ENCODE data around the gene MMADHC. TPM values are rescaled to one million over a fixed set of nuclear protein-coding genes. Genes with fewer than 3 reads are reported as not detected.

The MMADHC gene
- total RNA-seq, 1 donor: 187 TPM

DNA sequence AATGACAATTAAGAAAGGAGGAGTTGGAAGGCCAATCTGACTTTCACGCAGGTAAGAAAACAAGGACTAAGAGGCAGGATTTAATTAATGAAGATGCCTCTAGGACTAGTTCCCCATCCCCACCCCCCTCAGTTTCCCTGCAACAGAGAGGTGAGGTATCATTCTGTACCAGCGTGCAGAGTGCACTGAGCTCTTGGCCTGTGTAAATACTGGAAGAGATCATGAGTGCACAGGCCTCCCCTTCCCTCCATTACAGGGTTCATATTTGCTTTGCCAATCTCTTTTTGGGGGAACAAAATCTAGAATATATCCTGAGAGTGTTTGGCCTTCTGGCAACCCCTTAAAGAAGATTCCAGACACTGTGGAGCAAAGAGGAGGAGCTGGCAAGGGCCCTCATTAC, 60.9 kb downstream of the MMADHC start:
- Histone ChIP-seq H2AFZ (ENCODE audit: low read length) (no peak overlapping the region), H3K9me3 (ENCODE audit: low read depth, low read length) (no peaks in the 10 kb centered on the region), H3K27ac (ENCODE audit: low read depth, low read length) (no peak overlapping the region), H4K20me1 (ENCODE audit: insufficient read depth, low read length) (no peaks in the 10 kb centered on the region), H3K4me2 (ENCODE audit: insufficient read depth, low read length) (no peak overlapping the region), H3K4me3 (ENCODE audit: insufficient read depth, low read length) (no peak overlapping the region), H3K79me2 (ENCODE audit: insufficient read depth, low read length) (no peaks in the 10 kb centered on the region), H3K36me3 (ENCODE audit: insufficient read depth, low read length) (no peaks in the 10 kb centered on the region), H3K27me3 (ENCODE audit: insufficient read depth, low read length) (no peaks in the 10 kb centered on the region), H3K4me1 (ENCODE audit: insufficient read depth, low read length) (no peaks in the 10 kb centered on the region)
- TF ChIP-seq CTCF (IDR thresholded peaks at IDR 0.05; ENCODE audit: extremely low read depth, low read depth, low read length): no peak
- DNase-seq (ENCODE audit: insufficient read length, low spot score, missing footprints): no peak

- H3K9me3 ChIP-seq (ENCODE audit: low read depth, low read length): no peaks in the 10 kb centered on the region
- H3K4me3 ChIP-seq (ENCODE audit: insufficient read depth, low read length): no peak overlapping the region
- H4K20me1 ChIP-seq (ENCODE audit: insufficient read depth, low read length): no peaks in the 10 kb centered on the region
- no peak overlapping the region for H3K4me2 ChIP-seq (ENCODE audit: insufficient read depth, low read length)
- no peak for TF ChIP-seq CTCF (IDR thresholded peaks at IDR 0.05; ENCODE audit: extremely low read depth, low read depth, low read length)
- H3K79me2 ChIP-seq (ENCODE audit: insufficient read depth, low read length): no peaks in the 10 kb centered on the region
- no peaks in the 10 kb centered on the region for H3K27me3 ChIP-seq (ENCODE audit: insufficient read depth, low read length)
- no peaks in the 10 kb centered on the region for H3K36me3 ChIP-seq (ENCODE audit: insufficient read depth, low read length)
- H3K27ac ChIP-seq (ENCODE audit: low read depth, low read length): no peak overlapping the region
- no peaks in the 10 kb centered on the region for H3K4me1 ChIP-seq (ENCODE audit: insufficient read depth, low read length)
- no peak for DNase-seq (ENCODE audit: insufficient read length, low spot score, missing footprints)
- no peak overlapping the region for H2AFZ ChIP-seq (ENCODE audit: low read length)
Measured at GRCh38 chr2:149525323-149525722, 62.3 kb downstream of the MMADHC start.

Small RNA genes lying within 50 kb of the gene (small RNA-seq; reads per million reads assigned to genes)
- not detected for gene RNU6-601P
